Fibroblast of mammary gland (primary cell): ENCODE data around the gene NTRK1.

Source experiments
- DNase-seq: peaks from one replicate; pipeline ENCODE4 v3.0.0-alpha.2; 2010; ENCODE audit warnings: low read depth
- H3K4me3 ChIP-seq: 2 replicates; pipeline ENCODE4 v1.5.1; 2011; ENCODE audit warnings: low read depth, mild to moderate bottlenecking, low read length, moderate library complexity; ENCODE audit not compliant: control insufficient read depth
- TF ChIP-seq, protein P1 (sequence below): conservative IDR thresholded peaks from 2 replicates; pipeline ENCODE4 v1.5.1; 2011; ENCODE audit warnings: low read depth, low read length, inconsistent platforms; ENCODE audit not compliant: control insufficient read depth, insufficient read depth

NTRK1 gene

GRCh38 chr1:156903328-156904091, 42.8 kb downstream of the NTRK1 start:
- no peak for DNase-seq
- TF ChIP-seq, protein P1, sequence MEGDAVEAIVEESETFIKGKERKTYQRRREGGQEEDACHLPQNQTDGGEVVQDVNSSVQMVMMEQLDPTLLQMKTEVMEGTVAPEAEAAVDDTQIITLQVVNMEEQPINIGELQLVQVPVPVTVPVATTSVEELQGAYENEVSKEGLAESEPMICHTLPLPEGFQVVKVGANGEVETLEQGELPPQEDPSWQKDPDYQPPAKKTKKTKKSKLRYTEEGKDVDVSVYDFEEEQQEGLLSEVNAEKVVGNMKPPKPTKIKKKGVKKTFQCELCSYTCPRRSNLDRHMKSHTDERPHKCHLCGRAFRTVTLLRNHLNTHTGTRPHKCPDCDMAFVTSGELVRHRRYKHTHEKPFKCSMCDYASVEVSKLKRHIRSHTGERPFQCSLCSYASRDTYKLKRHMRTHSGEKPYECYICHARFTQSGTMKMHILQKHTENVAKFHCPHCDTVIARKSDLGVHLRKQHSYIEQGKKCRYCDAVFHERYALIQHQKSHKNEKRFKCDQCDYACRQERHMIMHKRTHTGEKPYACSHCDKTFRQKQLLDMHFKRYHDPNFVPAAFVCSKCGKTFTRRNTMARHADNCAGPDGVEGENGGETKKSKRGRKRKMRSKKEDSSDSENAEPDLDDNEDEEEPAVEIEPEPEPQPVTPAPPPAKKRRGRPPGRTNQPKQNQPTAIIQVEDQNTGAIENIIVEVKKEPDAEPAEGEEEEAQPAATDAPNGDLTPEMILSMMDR, result no peak
- H3K4me3 ChIP-seq, result no peak overlapping the region

GRCh38 chr1:156904187-156904959, 43.7 kb downstream of the NTRK1 start:
- DNase-seq, result no peak
- H3K4me3 ChIP-seq, result no peak overlapping the region
- TF ChIP-seq, protein P1, result no peak

DNA sequence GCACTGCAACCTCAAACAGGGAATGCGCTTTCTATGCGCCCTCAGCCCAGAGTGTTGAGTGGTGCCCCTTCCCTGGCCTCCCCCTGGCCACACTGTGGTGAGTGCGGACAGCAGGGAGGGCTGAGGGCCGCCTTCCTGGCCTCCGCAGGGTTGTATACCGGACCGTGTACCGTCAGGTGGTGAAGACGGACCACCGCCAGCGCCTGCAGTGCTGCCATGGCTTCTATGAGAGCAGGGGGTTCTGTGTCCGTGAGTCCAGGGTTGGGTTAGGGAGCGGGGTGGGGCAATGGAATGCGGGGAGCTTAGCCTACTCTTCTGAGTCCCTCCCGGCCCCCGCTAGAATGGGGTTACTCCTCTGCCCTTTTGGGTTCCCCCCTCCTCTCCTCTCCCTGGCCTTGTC, 44.5 kb downstream of the NTRK1 start:
- no peak overlapping the region for H3K4me3 ChIP-seq
- TF ChIP-seq, protein P1, result no peak
- no peak for DNase-seq

DNA sequence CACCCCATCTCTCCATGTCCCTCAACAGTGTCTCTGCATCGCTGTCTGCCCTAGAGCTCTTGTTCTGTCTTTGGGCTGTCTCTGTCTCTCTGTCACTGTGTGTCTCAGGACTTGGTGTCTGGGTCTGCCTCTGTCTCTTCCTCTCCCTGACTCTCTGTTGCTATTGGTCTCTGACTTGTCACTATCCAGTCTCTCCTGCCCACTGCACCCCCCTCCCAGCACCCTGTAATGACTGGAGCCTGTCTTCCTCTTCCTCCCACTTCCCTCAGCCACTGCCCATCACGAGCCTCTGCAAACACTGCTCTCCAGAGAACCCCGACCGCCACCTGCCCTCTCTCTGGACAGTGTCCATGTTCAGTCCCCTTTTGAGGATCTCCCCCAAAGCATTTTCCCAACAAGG, 45.0 kb downstream of the NTRK1 start:
- no peak overlapping the region for H3K4me3 ChIP-seq
- DNase-seq, result no peak
- TF ChIP-seq, protein P1, result no peak

DNA sequence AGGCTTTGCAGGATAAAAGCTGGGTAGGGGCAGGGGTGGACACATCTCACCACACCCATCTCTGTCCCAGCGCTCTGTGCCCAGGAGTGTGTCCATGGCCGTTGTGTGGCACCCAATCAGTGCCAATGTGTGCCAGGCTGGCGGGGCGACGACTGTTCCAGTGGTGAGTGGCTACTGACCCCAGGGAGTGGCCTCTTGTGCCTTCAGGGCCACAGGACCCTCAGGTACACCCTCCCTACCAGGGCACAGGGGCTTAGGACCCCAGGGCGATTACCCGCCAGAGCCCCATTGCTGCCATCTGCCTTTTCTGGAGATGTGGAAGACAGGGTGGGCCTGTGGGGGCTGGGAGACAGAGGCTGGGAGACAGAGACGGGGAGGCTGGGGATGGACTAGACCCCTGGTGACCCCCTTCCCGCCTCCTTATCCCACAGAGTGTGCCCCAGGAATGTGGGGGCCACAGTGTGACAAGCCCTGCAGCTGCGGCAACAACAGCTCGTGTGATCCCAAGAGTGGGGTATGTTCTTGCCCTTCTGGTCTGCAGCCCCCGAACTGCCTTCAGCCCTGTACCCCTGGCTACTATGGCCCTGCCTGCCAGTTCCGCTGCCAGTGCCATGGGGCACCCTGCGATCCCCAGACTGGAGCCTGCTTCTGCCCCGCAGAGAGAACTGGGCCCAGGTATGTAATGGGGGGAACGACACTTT, 45.7 kb downstream of the NTRK1 start:
- TF ChIP-seq, protein P1, result no peak
- H3K4me3 ChIP-seq, result no peak overlapping the region
- DNase-seq, result no peak

- TF ChIP-seq, protein P1, result no peak
Measured at GRCh38 chr1:156908541-156908940, 47.9 kb downstream of the NTRK1 start.

More at GRCh38 chr1:156908541-156908940, 47.9 kb downstream of the NTRK1 start:
- no peak for DNase-seq
- H3K4me3 ChIP-seq, result no peak overlapping the region
